DOHH2 (cell line): ENCODE data around the gene MAML2.

ENCODE experiments used
- CTCF ChIP-seq: fragments of 200-600 bp; sonication (generic); IDR thresholded peaks from one replicate; pipeline ENCODE4 v1.5.1; 2014; ENCODE audit warnings: antibody characterized with exemption, mild to moderate bottlenecking, low read depth, low read length; ENCODE audit not compliant: poor library complexity, severe bottlenecking
- EZH2phosphoT487 ChIP-seq: fragments of 200-600 bp; sonication (generic); IDR thresholded peaks from 2 replicates; pipeline ENCODE4 v1.6.1; 2017; ENCODE audit warnings: borderline replicate concordance, mild to moderate bottlenecking, antibody characterized with exemption, low read length, moderate library complexity, mixed read lengths

GRCh38 chr11:96287822-96288439, 55.1 kb downstream of the MAML2 start:
- no peak for TF ChIP-seq CTCF
- no peak for TF ChIP-seq EZH2phosphoT487
